Endometrial microvascular endothelial cells (primary cell): ENCODE data around the gene HMGB3. TPM values are rescaled to one million over a fixed set of nuclear protein-coding genes. Genes with fewer than 3 reads are reported as not detected.
"Not testable (repeated sequence)": the region's sequence is repeated elsewhere in the genome, so short reads cannot be mapped to it uniquely, and the experiment has no call there.

Source experiments
- in situ Hi-C: cut with HindIII; loops from 2 replicates; pipeline ENCODE4 v1.10.0; 2017; ENCODE audit warnings: low sequenced_read_pairs, low pct_unique_long_range_greater_than_20kb; ENCODE audit errors: inconsistent ontology term
- total RNA-seq: library from RNA; depleted of rRNA; stranded (reverse); fragments of >200 nt; gene quantifications from one replicate; pipeline ENCODE4 v1.2.3, GENCODE V29; 2015; ENCODE audit errors: inconsistent ontology term

The HMGB3 gene
- 20.3 TPM for total RNA-seq

GRCh38 chrX:150982788-150983520 lies at the start of gene HMGB3:
Gene HMGB3 (plus strand): TSS chrX:150983335. CDS start chrX:150985600, 2,265 bp downstream.
- in situ Hi-C loops, result no loop called here

GRCh38 chrX:150933945-150934350 lies 49.2 kb upstream of the HMGB3 start:
- in situ Hi-C loops, result no loop called here

GRCh38 chrX:150934453-150934852 lies 48.7 kb upstream of the HMGB3 start:
- in situ Hi-C loops, result no loop called here

GRCh38 chrX:150935467-150935866 lies 47.7 kb upstream of the HMGB3 start:
- in situ Hi-C loops, result no loop called here

- in situ Hi-C loops, result no loop called here
Measured at GRCh38 chrX:150936556-150936955, 46.6 kb upstream of the HMGB3 start.

- in situ Hi-C loops, result no loop called here
Measured at GRCh38 chrX:150940844-150941495, 42.2 kb upstream of the HMGB3 start.

- in situ Hi-C loops, result no loop called here
Measured at GRCh38 chrX:150941580-150941979, 41.6 kb upstream of the HMGB3 start.

- in situ Hi-C loops, result no loop called here
Measured at GRCh38 chrX:150942942-150943594, 40.1 kb upstream of the HMGB3 start.

GRCh38 chrX:150944233-150944632 lies 38.9 kb upstream of the HMGB3 start:
- in situ Hi-C loops, result no loop called here

GRCh38 chrX:150954951-150955350 lies 28.2 kb upstream of the HMGB3 start:
- in situ Hi-C loops, result no loop called here

GRCh38 chrX:150955590-150955989 lies 27.5 kb upstream of the HMGB3 start:
- in situ Hi-C loops, result no loop called here

- in situ Hi-C loops, result no loop called here
Measured at GRCh38 chrX:150958177-150958576, 25.0 kb upstream of the HMGB3 start.

- in situ Hi-C loops, result no loop called here
Measured at GRCh38 chrX:150959557-150959956, 23.6 kb upstream of the HMGB3 start.

- in situ Hi-C loops, result no loop called here
Measured at GRCh38 chrX:150961631-150962030, 21.5 kb upstream of the HMGB3 start.

- in situ Hi-C loops, result not testable (repeated sequence)
Measured at GRCh38 chrX:150964416-150964815, 18.7 kb upstream of the HMGB3 start.

GRCh38 chrX:150966235-150966634 lies 16.9 kb upstream of the HMGB3 start:
- in situ Hi-C loops, result no loop called here

GRCh38 chrX:150966742-150967141 lies 16.4 kb upstream of the HMGB3 start:
- in situ Hi-C loops, result no loop called here

- in situ Hi-C loops, result no loop called here
Measured at GRCh38 chrX:150967786-150968185, 15.3 kb upstream of the HMGB3 start.

- in situ Hi-C loops, result no loop called here
Measured at GRCh38 chrX:150968862-150969720, 14.0 kb upstream of the HMGB3 start.
